GM12878 (cell line): ENCODE data around the gene AP1G2. TPM values are rescaled to one million over a fixed set of nuclear protein-coding genes. Genes with fewer than 3 reads are reported as not detected.
A peak's percentile ranks its signal among the peaks of the same experiment; 100 is the strongest.
"Not testable (repeated sequence)": the region's sequence is repeated elsewhere in the genome, so short reads cannot be mapped to it uniquely, and the experiment has no call there.

ENCODE experiments used
- ATAC-seq: fragments of 200-7000 bp; cut with Tn5 transposase; 3 replicates; pipeline ENCODE4 v1.9.1; 2020; ENCODE audit warnings: mild to moderate bottlenecking, moderate library complexity
- BruUV-seq: library from RNA; stranded (reverse); fragments of 400-500 nt; replicated peaks from 2 replicates; lab custom pipeline; 2021; lab: Mats Ljungman, UMichigan
- CTCF ChIA-PET: fragments of 300-600 bp; sonication (Branson Sonifier 250); formaldehyde crosslinking; extraction: SDS; loops from one replicate; lab custom pipeline; 2021; ENCODE audit warnings: inconsistent platforms; lab: Yijun Ruan, JAX
- POLR2A ChIA-PET: fragments of 350-600 bp; formaldehyde crosslinking; extraction: SDS; loops from one replicate; lab custom pipeline; 2021; ENCODE audit warnings: inconsistent platforms; lab: Charles Lee
- RAD21 ChIA-PET: fragments of 300-600 bp; sonication (Branson Sonifier 250); formaldehyde crosslinking; loops from one replicate; lab custom pipeline; 2023; ENCODE audit warnings: antibody characterized with exemption; ENCODE audit not compliant: unreplicated experiment; lab: Charles Lee
- SMC1A ChIA-PET: fragments of 300-600 bp; sonication (Branson Sonifier 250); formaldehyde crosslinking; loops from one replicate; lab custom pipeline; 2023; ENCODE audit not compliant: unreplicated experiment, uncharacterized antibody; lab: Charles Lee
- DNase-seq: peaks from one replicate; pipeline ENCODE4 v3.0.0-alpha.2; 2011; ENCODE audit warnings: low read depth, low spot score
- FAIRE-seq: peaks from 3 replicates; lab custom pipeline; 2011; peaks lifted over from hg19 to GRCh38; lab: Jason Lieb, UNC
- H2AFZ ChIP-seq: 2 replicates; pipeline ENCODE4 v1.6.0; 2011; ENCODE audit warnings: low read depth, low read length, control low read depth; ENCODE audit not compliant: control insufficient read depth
- H3K27ac ChIP-seq: 2 replicates; pipeline ENCODE4 v1.5.1; 2011; ENCODE audit warnings: control low read depth; ENCODE audit not compliant: control insufficient read depth, insufficient read depth
- H3K27me3 ChIP-seq, 2 experiments: replicated peaks in 1 of 2; 2 replicates each; pipeline versions ENCODE4 v1.6.0 to v1.6.1; 2011; ENCODE audit warnings: low read length in 1 of 2; ENCODE audit not compliant: control insufficient read depth in 2 of 2, insufficient read depth in 2 of 2
- H3K36me3 ChIP-seq, 2 experiments: 2 replicates each; pipeline ENCODE4 v1.5.1; 2011; ENCODE audit warnings: low read length in 1 of 2; ENCODE audit not compliant: control insufficient read depth in 2 of 2, insufficient read depth in 2 of 2
- H3K4me1 ChIP-seq: 2 replicates; pipeline ENCODE4 v1.6.1; 2011; ENCODE audit warnings: mild to moderate bottlenecking, low read length, moderate library complexity, mixed read lengths; ENCODE audit not compliant: control insufficient read depth, insufficient read depth
- H3K4me2 ChIP-seq: 2 replicates; pipeline ENCODE4 v1.6.0; 2011; ENCODE audit warnings: control low read depth; ENCODE audit not compliant: control insufficient read depth, insufficient read depth
- H3K4me3 ChIP-seq: fragments of 200-600 bp; sonication (generic); 2 replicates; pipeline ENCODE4 v1.5.1; 2016
- H3K79me2 ChIP-seq: 2 replicates; pipeline ENCODE4 v1.6.0; 2011; ENCODE audit warnings: low read length; ENCODE audit not compliant: control insufficient read depth, insufficient read depth
- H3K9ac ChIP-seq: 2 replicates; pipeline ENCODE4 v1.8.0; 2011; ENCODE audit warnings: low read length, control low read depth, mixed read lengths; ENCODE audit not compliant: control insufficient read depth, insufficient read depth
- H3K9me3 ChIP-seq: replicated peaks from 3 replicates; pipeline ENCODE4 v1.5.1; 2011; ENCODE audit warnings: mild to moderate bottlenecking, low read length; ENCODE audit not compliant: control insufficient read depth, insufficient read depth
- H4K20me1 ChIP-seq: 2 replicates; pipeline ENCODE4 v1.6.0; 2011; ENCODE audit not compliant: control insufficient read depth, insufficient read depth
- FOXK2 ChIP-seq: fragments of 450-650 bp; IDR thresholded peaks from 2 replicates; pipeline ENCODE4 v1.6.1; 2017; ENCODE audit warnings: mild to moderate bottlenecking, moderate library complexity
- RCOR1 ChIP-seq: conservative IDR thresholded peaks from 2 replicates; pipeline ENCODE4 v1.6.1; 2012; ENCODE audit warnings: low read depth, low read length, improper control_type of control experiment
- WGBS: methylation state at CpG from one replicate; pipeline ENCODE4 v1.1.6; 2016; ENCODE audit warnings: low lambda C conversion rate; ENCODE audit not compliant: insufficient replicate concordance, insufficient coverage; ENCODE audit errors: missing lambda C conversion rate; 5-methylcytosine and 5-hydroxymethylcytosine counted together
- in situ Hi-C: fragments of 300-500 bp; cut with MboI; formaldehyde crosslinking; loops from 9 replicates; pipeline ENCODE4 v1.14.3; 2018; ENCODE audit warnings: mixed read lengths
- intact Hi-C: fragments of 100-400 bp; cut with micrococcal nuclease; formaldehyde crosslinking; loops from one replicate; pipeline ENCODE4 v1.14.2; 2022; ENCODE audit not compliant: unreplicated experiment
- polyA plus RNA-seq, 11 experiments: library from polyadenylated mRNA; depleted of rRNA in 4 of 11; unstranded in 6 of 11; stranded (reverse) in 5 of 11; fragments of >200 nt; fragmentation: Nextera tagmentation in 4 of 11; fragmentation: Illumina TruSeq in 1 of 11; extraction: Ambion mirVana in 4 of 11; extraction: Trizol in 1 of 11; gene quantifications; 1 replicate in 1 of 11; 2 replicates in 10 of 11; pipeline versions ENCODE4 v1.2.1 to v1.2.3, GENCODE V29; 2011 to 2016; ENCODE audit warnings: inconsistent platforms in 2 of 11, missing spikeins in 2 of 11, low read depth in 1 of 11
- total RNA-seq, 4 experiments: library from RNA; depleted of rRNA in 3 of 4; stranded (reverse); fragments of >200 nt in 3 of 4; fragmentation: Illumina TruSeq in 1 of 4; extraction: Trizol in 1 of 4; gene quantifications; 2 replicates each; pipeline versions ENCODE4 v1.2.1 to v1.2.3, GENCODE V29; 2013 to 2021

The AP1G2 gene
- total and polyA plus RNA-seq, 10 of the 15 experiments (the other 5 are each of a cell fraction or from before 2014, with no cell fraction given), result 41.5 to 146 (median 103) TPM

GRCh38 chr14:23600322-23600707, 32.7 kb upstream of the AP1G2 start:
- TF ChIP-seq FOXK2 (0 out of 2 replicates have a peak, but pooled peaks have one; percentile 12), RCOR1 (no peak)
- DNase-seq, result no peak

GRCh38 chr14:23594191-23594590, 26.6 kb upstream of the AP1G2 start:
- CTCF ChIA-PET, result interaction anchor here (1.6 kb wide), 1 partner anchor 38 kb away, joined by 5 read pairs; no protein-coding TSS in a partner anchor
- POLR2A ChIA-PET, result interaction anchor here (0.7 kb wide), 1 partner anchor 727 kb away, joined by 3 read pairs; no protein-coding TSS in a partner anchor

More at GRCh38 chr14:23600322-23600707, 32.7 kb upstream of the AP1G2 start:
- no peak overlapping the region for H2AFZ ChIP-seq
- H3K79me2 ChIP-seq, result no peaks in the 10 kb centered on the region
- ChIA-PET CTCF (interaction anchor here (1.6 to 1.9 kb wide), 2 partner anchors 10 to 32 kb away, joined by 4 to 7 read pairs; no protein-coding TSS in a partner anchor), POLR2A (no interaction called here), RAD21 (no interaction called here), SMC1A (interaction anchor here (0.8 to 1.3 kb wide), 2 partner anchors 16 to 32 kb away, joined by 3 to 4 read pairs; no protein-coding TSS in a partner anchor)
- H3K27ac ChIP-seq, result no peak overlapping the region
- ATAC-seq (no peak), FAIRE-seq (no peak)
- no peaks in the 10 kb centered on the region; the same call in 2 of the 3 replicates for H3K9me3 ChIP-seq
- H3K9ac ChIP-seq, result no peak overlapping the region
- no peak overlapping the region for H3K4me3 ChIP-seq
- H3K27me3 ChIP-seq, result no peaks in the 10 kb centered on the region
- H3K4me2 ChIP-seq, result no peak overlapping the region
- intact Hi-C loops (no loop called here), in situ Hi-C loops (no loop called here)
- BruUV-seq, result no TSS peak
- peaks cover 36% of the 10 kb centered on the region for H3K4me1 ChIP-seq
- no peaks in the 10 kb centered on the region for H4K20me1 ChIP-seq
- WGBS, result 96% methylated on average over 2 of the region's 2 CpGs
- no peaks in the 10 kb centered on the region for H3K36me3 ChIP-seq

More at GRCh38 chr14:23594191-23594590, 26.6 kb upstream of the AP1G2 start:
- BruUV-seq, DNase-seq, H3K27me3 ChIP-seq, H3K9ac ChIP-seq, H3K36me3 ChIP-seq, FAIRE-seq, H3K9me3 ChIP-seq, H3K4me3 ChIP-seq, H3K79me2 ChIP-seq, in situ Hi-C loops, intact Hi-C loops, H2AFZ ChIP-seq, ATAC-seq, RAD21 ChIA-PET, H3K27ac ChIP-seq, H3K4me1 ChIP-seq, H4K20me1 ChIP-seq, H3K4me2 ChIP-seq: not testable (repeated sequence)
- 56% methylated on average over 3 of the region's 3 CpGs for WGBS
- SMC1A ChIA-PET, result interaction anchor here (1.7 kb wide), 1 partner anchor 12 kb away, joined by 7 read pairs; no protein-coding TSS in a partner anchor
